GM06990 (cell line): Measurements from ENCODE around the gene PTGES2.

ENCODE experiments used
- DNase-seq: peaks from one replicate; pipeline ENCODE4 v3.0.0-alpha.2; 2011; ENCODE audit not compliant: insufficient read length; ENCODE audit errors: extremely low read depth
- H3K27me3 ChIP-seq: replicated peaks from 2 replicates; pipeline ENCODE4 v1.6.0; 2011; ENCODE audit warnings: low read length; ENCODE audit not compliant: control insufficient read depth, insufficient read depth
- H3K36me3 ChIP-seq: 2 replicates; pipeline ENCODE4 v1.5.1; 2011; ENCODE audit warnings: low read length; ENCODE audit not compliant: control insufficient read depth, insufficient read depth
- H3K4me3 ChIP-seq: replicated peaks from 2 replicates; pipeline ENCODE4 v1.5.1; 2011; ENCODE audit warnings: low read depth, mild to moderate bottlenecking, control low read depth, low read length
- CTCF ChIP-seq: IDR thresholded peaks from 2 replicates; pipeline ENCODE4 v1.5.1; 2011; ENCODE audit warnings: low read length, control low read depth, mild to moderate bottlenecking, inconsistent platforms; ENCODE audit not compliant: insufficient read depth, poor library complexity, severe bottlenecking

PTGES2 gene

GRCh38 chr9:128144239-128145181 is 17.0 kb upstream of the PTGES2 start:
- Histone ChIP-seq H3K4me3 (no peak overlapping the region), H3K27me3 (no peaks in the 10 kb centered on the region; the same call in none of the 2 replicates), H3K36me3 (no peaks in the 10 kb centered on the region)
- TF ChIP-seq CTCF: no peak
- no peak for DNase-seq

GRCh38 chr9:128143525-128144238 is 16.2 kb upstream of the PTGES2 start:
- no peak for DNase-seq
- H3K27me3 ChIP-seq: no peaks in the 10 kb centered on the region; the same call in 1 of the 2 replicates
- no peaks in the 10 kb centered on the region for H3K36me3 ChIP-seq
- no peak for TF ChIP-seq CTCF
- no peak overlapping the region for H3K4me3 ChIP-seq

DNA sequence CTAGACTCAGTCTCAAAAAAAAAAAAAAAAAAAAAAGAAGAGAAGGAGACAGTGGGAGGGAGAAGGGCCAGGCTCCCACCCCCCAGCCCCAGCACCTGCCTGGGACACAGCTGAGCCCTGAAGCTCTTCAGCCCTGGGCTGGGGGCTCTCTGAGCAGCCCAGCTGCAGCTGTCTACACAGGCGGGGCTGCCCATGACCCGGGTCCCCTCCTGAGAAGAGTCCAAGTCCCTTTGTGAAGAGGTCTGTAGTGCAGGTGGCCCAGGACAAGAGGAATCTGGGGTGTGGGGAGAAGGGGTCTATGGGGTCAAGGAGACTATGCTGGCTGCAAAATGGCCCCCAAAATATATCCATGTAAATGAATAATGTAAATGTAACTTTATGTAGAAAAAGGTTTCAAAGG is 15.1 kb upstream of the PTGES2 start:
- DNase-seq: no peak
- H3K36me3 ChIP-seq: no peaks in the 10 kb centered on the region

DNA sequence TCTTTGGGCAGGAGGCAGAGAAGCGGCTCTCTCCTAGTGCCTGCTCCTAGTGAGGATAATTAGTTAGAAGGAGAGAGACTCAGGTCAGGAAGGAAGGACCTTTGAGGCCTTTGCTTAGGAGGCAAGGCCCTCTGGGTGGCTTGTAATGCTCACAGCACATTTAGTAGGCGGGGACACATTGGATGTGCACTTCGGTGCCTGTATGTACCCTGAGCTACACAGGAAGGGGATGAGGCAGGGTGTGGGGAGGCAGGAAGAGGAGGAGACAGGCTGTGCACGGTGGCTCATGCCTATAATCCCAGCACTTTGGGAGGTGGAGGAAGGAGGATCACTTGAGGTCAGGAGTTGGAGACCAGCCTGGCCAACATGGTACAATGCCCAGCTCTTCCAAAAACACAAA is 14.5 kb upstream of the PTGES2 start:
- no peak for TF ChIP-seq CTCF
- H3K36me3 ChIP-seq: no peaks in the 10 kb centered on the region
- no peak for DNase-seq

More for the DNA sequence above, 15.1 kb upstream of the PTGES2 start:
- H3K4me3 ChIP-seq: no peak overlapping the region
- H3K27me3 ChIP-seq: no peaks in the 10 kb centered on the region
- no peak for TF ChIP-seq CTCF

DNA sequence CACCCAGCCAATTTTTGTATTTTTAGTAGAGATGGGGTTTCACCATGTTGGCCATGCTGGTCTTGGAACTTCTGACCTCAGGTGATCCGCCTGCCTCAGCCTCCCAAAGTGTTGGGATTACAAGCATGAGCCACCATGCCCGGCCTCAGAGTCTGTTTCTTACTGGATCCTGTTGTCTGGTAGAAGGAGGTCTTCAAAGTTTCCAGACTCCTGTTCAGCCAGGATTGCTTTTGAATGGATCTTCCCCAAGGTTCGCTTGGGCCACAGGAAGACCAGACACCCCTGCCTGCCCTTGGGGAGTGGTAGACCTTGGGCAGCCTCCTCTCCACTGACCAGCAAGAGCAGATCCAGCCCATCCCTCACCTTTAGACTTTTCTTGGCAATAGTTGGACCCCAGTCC is 14.1 kb upstream of the PTGES2 start:
- Histone ChIP-seq H3K36me3 (no peaks in the 10 kb centered on the region), H3K27me3 (no peaks in the 10 kb centered on the region), H3K4me3 (no peak overlapping the region)
- DNase-seq: no peak
- TF ChIP-seq CTCF: no peak

More for the DNA sequence above, 14.5 kb upstream of the PTGES2 start:
- Histone ChIP-seq H3K27me3 (no peaks in the 10 kb centered on the region), H3K4me3 (no peak overlapping the region)
